GM19438 (cell line): ENCODE measurements around the gene EGFL7.

Experiments
- ATAC-seq: cut with Tn5 transposase; IDR thresholded peaks from one replicate; pipeline ENCODE4 v1.9.1; 2021; ENCODE audit warnings: low read depth; ENCODE audit not compliant: unreplicated experiment

EGFL7 gene

DNA sequence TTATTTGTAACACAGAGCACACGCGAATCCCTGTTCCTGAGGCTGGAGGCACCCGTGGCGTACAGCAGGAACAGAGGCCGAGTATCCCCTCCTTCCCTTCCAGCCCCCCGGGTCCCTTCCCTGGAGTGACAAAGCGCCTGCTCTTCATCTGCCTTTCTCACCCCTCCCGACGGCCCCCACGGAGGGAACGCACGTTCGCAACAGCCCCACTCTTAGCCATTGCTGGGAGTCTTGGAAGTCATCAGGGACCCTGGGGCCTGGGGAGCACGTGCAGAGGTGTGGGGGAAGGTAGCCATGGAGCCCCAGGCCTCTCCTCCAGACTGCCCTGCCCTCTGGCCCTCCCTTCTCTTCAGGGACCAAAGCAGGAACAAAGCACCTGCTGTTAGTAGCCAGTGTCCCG is 22.1 kb downstream of the EGFL7 start:
- no peak for ATAC-seq

DNA sequence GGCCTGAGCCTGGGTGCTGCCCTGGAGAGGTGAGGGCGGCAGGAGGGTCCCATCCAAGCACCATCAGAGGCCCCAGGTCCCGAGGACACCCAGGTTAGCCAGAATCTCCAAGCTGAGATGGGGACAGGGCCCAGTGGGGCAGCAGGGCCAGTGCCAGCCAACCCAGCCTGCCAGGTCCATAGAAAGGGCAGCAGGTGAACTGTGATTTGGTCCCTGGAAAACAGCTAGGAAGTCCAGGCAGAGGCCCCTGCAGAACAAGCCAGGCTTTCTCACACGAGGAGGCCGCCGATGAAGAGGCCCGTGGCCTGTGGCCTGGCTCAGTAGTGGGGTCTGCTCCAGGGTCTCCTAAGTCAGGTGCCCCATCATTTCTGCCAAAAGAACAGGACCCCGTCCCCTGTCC is 22.5 kb downstream of the EGFL7 start:
- ATAC-seq: no peak

DNA sequence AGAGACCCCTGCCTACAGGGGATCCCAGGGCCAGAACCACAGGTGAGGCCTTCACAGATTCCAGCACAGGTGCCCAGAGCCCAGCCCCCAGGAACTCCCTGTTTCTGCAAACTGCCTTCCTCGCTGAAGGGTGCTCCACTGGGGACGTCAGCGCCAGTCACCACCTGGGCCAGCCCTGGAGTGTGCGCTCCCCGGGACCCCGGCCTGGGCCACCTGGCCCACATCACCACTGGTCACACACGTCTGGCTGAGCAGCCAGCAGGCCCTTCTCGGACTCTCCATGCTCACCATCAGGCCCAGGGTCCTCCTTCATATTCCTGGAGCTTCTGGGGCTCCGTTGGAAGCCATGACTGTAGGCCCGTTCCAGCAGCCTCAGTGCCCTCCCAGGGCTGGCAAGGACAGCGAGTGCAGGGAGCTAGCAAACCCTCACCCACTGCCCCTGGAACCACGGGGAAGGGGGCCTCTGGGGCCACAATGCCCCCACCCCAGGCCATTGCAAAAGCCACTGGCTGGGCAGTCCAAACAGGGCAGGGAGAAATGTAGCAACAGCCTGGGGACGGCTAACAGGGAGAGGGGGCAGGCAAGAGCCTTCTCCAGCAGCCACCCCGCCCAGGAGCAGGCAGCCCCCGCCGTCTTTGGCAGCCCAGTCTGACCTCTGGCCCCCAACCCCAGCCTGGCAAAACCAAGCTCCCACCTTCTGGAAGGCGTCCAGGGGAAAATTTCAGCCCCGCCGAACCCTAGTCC is 23.2 kb downstream of the EGFL7 start:
- ATAC-seq: no peak

DNA sequence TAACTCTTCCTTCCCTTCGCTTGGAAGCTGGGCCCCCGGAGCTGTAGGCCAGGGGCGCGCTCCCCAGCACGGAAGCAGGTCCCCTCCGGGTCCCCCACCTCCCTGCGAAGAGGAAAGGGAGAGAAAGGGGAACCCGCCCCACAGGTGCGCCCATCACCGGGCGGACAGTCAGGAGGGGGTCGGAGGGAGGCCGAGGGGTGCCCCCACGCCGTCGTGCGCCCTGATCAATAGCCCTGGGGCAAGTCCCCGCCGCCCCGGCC is 23.7 kb downstream of the EGFL7 start:
- no peak for ATAC-seq

DNA sequence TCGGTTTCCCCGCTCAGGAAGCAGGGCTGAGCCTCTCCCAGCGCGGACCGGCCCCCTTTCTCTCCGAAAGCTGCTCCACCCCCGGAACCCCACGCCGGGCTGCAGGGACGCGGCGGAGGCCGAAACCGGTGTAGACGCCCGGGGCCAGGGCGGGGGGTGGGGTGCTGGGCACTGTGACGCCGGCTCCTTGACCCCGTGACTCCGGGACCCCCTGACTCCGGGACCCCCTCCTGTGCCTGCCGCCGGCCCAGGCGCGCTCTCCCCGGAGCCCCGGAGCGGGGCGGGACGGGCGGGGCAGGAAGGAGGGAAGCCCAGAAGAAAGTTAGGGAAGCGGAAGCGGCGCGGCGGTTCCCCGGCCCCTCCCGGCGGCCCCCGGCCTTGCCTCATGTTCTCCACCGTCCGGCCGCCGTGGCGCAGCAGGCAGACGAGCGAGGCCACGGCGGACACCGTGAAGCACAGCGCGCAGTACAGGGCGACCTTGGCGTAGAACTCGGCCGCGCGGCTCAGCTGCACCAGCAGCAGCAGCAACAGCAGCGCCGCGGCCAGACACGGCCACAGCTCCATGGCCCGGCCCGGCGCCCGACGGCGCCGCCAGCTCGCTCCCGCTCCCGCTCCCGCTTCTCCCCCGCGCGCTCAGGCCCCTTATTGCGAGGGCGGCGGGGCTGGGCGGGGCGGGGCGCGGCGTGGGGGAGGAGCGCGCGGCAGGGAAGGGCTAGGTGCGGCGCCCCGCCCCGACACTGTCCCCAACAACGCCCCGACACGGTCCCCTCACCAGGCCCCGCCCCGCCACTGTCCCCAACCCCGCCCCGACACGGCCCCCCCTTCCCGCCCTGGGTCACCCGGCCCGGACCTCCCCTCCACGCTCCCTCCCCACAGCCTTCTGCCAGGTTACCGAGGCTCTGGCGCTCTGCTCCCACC is 24.3 kb downstream of the EGFL7 start, which contains the start of gene AGPAT2:
AGPAT2 (minus strand) TSS at position 664 of the 918 bp plus-strand sequence; CDS start at position 564, 100 bp downstream.
- no peak for ATAC-seq

DNA sequence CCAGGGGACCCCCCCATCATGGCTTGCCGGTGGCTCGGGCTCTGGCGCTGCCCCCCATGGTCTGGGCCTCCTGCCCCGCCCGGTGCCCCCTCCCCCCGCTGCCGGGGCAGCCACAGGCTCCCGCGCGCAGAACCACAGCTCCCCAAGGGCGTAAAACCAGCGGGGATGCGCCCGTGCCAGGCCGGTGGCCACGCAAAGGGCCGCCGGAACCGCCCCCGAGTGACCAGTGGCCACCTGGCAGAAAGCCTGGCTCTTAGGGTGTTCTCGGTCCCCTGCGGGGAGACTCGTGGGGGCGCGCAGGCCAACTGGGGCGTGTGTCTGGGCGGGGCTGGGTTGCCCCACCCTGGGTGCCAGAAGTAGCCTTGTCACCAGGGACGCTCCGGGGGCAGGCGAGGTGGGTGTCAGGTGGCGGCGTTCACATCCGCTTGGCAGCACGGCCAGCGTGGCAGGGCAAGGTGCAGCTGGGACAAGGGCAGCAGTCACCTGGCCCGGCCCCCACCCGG is 25.1 kb downstream of the EGFL7 start:
- no peak for ATAC-seq

DNA sequence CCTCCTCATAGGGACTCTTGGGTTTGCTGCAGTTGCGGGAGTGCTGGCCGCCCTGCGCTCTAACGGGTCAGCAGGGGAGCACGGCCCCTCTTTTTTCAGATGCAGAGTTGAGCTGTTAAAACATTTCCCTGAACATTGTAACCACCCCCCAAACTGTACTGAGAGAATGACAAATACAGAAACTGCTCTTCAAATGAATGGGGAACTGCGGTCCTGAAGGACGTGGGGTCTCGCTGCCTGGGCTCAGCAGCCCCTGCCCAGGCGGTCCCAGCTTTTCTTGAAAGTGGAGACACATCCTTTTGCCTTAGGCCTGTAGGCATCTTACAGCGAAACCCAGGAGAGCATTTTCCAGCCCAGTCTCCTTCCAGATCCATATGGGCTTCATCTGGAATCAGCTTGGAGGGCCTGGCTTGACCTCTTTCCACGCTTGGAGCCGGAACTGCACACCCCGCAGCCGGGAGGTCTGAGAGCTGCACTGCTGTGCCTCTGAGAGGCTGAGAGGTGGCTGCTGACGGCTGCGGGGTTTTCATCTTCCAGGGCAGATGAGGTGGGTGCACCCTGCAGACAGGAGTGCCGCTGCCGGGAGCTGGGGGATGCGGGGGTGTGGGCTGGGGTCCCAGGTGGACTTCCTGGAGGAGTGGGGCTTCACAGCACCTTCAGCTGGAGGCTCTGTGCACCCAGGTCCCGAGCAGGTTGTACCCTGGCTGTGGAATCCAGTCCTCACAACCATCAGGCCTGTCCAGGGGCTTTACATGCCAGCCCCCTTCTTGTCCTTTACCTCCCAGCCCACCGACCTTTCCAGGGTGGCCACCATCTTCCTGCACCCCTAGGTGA is 25.8 kb downstream of the EGFL7 start:
- no peak for ATAC-seq

DNA sequence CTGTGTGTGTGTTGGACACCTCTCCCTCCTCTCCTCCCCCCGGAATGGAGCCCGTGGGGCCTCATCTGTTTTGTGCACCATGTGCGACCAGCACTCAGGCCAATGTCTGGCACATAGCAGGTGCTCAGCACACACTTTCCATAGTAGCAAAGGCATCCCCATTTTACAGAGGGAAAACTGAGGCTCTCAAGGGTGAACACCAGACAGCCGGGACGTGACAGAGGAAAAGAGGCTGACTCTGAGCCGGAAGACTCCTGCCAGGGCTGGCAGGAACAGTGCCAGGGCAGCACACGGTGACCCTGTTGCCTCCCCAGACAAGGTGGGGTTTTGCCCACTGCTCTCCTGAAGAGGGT is 26.4 kb downstream of the EGFL7 start:
- ATAC-seq: no peak

DNA sequence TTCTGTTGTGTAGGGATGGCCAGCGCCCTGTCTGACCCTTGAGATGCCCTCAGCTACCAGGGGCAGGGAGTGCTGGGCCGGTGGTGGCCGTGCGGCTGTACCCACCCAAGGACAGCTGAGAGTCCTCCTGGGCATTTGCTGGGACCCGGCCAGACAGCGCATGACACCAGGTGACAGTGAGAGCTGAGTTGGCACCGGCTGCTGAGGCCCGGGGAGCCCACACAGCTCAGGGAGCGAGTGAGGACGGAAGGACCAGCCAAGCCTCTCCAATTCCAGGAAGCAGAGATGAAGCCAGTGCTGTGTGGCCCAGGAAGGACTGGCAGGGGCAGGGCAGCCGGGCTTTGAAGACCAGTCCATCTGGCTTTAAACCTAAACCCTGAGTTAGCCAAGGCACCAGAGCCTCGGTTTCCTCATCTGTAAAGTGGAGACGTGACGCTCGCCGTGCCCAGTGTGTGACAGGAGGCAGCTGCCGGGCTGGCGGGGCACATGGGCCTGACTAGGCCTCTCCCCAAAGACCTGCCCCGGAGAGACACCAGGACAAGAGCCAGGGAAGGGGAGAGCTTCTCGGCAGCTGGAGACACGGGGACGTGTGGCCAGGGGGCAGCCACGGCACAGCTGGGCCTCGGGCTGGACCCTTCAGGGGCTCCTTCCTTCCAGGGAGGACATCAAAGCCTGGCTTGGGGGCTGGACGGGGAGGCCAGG is 27.5 kb downstream of the EGFL7 start:
- ATAC-seq: no peak

DNA sequence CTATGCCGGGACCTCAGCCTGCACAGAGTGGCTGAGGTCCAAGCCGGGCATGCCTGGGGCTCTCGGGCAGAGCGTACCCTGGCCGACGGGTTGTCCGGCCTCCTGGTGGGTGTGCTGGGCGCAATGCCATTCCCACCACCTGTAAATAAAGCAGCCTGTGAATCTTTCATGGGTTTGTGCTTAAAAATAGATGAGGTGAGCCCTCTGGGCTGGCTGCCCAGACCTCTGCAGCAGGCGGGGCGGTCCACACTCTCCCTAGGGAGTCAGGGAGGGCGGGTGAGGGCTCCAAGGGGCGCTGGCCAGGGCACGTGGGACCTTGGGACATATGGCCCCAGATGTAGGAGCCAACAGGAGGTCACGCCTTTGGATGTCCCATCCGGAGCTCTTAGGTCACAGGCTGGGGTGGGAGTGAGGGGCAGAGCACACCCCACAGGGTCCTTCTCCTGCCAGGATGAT is 28.1 kb downstream of the EGFL7 start:
- no peak for ATAC-seq

DNA sequence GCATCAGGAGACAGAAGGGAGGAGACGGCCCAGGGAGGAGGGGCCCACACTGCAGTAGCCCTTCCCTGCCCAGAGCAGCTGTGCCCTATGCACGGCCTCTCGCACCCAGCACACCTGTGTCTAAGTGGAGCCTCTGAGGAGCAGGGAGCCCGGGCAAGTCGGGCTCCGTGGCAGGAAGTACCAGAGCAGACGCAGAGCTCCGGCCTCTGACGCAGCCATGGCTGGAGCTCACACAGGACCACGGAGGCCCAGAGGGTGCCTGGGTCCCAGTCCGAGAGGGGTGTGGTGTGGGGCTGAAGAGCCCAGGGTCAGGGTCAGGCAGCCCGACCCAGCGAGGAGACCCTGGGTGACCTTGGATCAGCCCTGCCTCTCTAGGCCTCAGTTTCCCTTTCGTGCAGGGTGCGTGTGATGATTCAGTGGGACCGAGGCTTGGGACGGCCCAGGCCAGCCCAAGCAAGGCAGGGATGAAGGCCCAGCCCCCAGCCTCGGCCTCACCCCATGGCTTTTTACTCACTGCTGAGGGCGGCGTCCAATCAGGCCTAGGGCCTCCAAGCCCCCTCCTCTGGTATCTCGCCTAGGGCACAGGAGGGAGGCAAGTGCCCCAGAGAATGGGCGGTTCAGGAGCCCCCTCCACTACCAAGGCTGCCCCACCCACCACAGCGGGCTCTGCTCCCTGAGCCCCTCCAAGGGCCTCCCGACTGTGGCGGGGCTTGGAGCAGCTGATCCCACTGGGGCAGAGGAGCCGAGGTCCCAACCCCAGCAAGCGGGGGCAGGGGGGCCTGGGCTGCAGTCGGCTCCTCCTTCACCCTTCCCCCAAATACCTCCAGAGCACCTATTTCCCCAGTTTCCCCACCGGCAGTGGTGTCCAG is 28.8 kb downstream of the EGFL7 start:
- no peak for ATAC-seq

DNA sequence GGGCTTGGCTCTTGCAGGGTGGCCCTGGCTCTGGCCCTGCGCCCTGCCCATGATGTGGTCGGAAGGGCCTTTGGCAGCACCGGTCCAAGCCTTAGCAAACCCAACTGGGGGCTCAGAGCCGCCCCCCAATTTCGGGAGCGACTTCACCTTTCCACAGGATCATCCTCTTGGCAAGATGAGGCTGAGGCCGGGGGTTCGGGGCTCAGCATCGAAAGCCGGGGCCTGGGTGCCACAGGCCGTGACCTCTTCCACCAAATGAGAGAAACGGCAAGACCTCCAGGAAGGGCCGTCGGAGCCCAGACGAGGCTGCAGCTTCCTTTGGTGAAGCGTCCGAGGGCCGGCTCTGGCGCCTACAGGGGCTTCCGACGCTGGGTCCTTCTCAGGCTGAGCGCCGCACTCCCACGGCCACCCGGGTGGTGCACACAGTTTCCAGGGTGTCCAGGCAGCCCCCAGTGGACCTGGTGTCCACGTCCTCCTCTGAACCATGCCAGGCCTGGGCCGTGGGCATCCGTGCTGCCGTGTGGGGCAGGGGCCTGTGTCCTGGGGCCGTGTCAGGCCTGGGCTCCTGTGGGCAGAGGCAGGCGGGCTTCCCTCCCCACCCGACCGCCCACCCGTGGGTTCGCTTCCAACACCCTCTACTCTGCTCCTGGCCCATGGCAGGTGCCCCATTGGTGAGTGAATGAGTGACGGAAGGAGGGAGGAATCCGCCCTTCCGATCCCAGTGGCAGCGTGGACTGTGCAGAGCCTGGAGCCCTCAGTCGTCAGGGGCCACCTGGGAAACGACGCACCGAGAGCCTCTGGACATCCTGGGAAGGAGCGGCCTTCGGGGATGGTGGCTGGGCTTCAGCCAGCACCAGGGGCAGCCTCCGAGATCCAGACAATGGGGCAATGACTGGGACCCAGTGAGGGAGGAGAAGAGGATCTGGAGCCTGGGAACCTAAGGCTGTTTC is 29.7 kb downstream of the EGFL7 start:
- no peak for ATAC-seq

DNA sequence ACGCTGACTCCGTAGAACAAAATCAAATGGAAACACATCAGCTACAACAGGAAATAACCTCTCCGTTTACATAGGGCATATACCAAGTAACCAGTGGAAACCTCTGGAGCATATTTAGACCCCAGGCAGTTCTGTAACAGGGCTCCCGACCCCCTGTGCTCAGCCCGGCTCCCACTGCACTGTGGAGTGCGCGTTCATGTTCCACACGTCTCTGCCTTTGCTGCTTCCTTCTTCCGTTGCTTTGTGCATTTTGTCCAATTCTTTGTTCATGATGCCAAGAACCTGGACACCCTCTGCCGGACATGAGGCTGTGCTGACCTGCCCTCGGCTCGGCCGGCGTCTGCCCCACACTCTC is 30.4 kb downstream of the EGFL7 start:
- no peak for ATAC-seq

DNA sequence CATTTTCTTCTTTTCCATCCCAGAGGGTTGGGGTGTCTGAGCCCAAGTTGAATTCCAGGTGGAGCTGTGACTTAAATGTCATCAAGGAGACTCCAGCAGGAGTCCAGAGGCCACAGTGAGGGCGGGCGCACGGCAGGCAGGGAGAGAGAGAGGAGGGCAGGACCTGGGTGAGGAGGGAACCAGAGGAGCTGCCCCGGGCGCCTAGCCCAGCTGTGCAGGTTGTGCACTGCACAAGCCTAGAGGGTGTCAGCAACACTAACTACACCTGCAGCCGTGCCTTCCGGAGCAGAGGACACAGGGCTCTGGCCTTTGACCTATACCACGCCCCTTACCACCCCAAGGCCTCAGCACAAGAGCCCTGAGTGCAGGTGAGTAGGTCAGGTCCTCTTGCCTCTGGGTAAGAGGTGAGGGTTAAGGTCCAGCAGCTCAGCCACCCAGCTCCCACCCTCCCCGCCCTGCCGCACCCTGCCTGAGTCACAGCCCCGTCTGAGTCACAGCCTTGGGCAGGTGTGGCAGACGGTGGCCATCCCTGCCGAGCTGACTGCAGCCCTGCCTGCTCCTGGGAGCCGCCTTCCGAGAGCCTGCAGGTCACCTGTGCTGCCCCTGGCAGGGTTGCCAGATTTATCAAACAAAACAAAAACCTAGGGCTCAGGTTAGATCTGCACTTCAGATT is 30.9 kb downstream of the EGFL7 start:
- ATAC-seq: no peak

DNA sequence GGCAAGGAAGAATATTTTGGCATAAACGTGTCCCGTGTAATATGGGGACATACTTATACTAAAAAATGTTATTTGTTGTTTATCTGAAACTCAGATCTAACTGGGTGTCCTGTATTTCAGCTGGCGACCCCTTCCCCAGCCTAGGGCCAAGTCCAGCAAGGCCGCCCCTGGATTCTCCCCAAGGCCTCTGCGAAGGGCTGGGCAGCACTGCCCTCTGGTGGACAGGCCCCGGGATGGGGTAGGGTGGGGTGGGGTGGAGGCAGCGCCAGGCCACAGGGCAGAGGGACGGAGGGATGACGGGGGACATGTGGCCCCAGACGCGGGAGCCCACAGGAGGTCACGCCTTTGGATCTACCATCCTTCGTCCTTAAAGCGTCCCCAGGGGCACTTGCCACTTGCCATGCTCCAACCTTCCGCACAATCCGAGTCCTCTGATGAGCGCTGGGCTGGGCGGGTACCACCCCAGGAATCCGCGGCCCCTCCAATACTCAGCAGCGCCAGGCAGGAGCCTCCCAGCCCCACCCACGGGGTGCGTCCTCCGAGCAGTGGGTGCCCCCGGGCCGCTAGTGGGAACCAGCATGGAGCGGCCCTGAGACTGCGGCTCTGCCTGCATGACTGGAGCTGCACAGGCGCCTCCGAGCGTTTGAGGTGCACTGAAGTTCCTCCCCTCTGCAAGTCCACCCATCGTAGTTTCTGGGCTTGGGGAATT is 31.6 kb downstream of the EGFL7 start:
- ATAC-seq: no peak

DNA sequence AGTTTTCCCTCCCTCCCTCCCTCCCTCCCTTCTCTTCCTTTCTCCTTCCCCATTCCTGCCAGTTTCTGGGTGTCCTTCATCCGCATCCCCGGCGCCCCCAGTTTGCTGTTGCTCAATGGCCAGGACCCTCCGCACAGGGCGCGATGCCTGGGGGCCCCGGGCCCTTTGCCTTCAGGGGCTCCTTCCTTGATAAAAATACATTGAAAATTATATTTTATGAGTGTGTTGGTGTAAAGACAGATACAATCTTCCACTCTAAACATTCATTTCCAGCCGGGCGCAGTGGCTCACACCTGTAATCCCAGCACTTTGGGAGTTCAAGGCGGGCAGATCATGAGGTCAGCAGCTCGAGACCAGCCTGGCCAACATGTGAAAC is 32.1 kb downstream of the EGFL7 start:
- ATAC-seq: no peak

DNA sequence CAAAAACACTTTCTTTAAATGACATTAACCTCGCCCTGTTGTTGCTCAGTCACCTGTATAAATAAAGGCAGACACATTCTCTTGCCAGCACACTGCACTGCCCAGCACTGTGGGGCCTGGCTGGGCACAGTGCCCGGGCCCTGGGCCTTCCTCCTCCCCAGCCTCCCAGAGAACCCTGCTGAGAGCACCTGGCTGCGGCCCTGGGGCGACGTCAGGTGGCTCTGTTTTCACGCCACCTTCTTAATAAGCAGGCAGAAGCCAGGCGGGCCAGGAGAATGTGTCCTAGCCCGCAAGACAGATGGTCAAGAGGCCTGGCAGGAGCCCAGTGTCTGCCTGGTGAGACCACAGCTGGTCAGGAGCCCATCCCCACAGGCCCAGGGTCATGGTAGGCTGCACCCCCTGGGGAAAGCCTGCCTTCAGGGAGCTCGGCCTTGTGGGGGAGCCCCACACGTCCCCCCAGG is 32.7 kb downstream of the EGFL7 start:
- ATAC-seq: no peak
